IMR-90 (cell line): Measurements from ENCODE around the gene IZUMO2. TPM values are rescaled to one million over a fixed set of nuclear protein-coding genes. Genes with fewer than 3 reads are reported as not detected.
A peak's percentile ranks its signal among the peaks of the same experiment; 100 is the strongest.

Experiments
- ATAC-seq: fragments of 200-7000 bp; cut with Tn5 transposase; 2 replicates; pipeline ENCODE4 v1.9.1; 2020; ENCODE audit warnings: low read depth, mild to moderate bottlenecking, moderate library complexity
- BruUV-seq: library from RNA; stranded (reverse); fragments of 400-500 nt; replicated peaks from 2 replicates; lab custom pipeline; 2021; lab: Mats Ljungman, UMichigan
- CTCF ChIA-PET: fragments of 300-600 bp; formaldehyde crosslinking; extraction: SDS; loops from one replicate; lab custom pipeline; 2021; ENCODE audit warnings: antibody characterized with exemption; lab: Yijun Ruan, JAX
- POLR2A ChIA-PET: fragments of 300-600 bp; sonication (Branson Sonifier 250); formaldehyde crosslinking; loops from one replicate; lab custom pipeline; 2022; ENCODE audit warnings: antibody characterized with exemption; ENCODE audit not compliant: unreplicated experiment; lab: Charles Lee
- DNase-seq: peaks from one replicate; pipeline ENCODE4 v3.0.0; 2013
- H2AFZ ChIP-seq: replicated peaks from 2 replicates; pipeline ENCODE3; 2013; ENCODE audit warnings: low read length, mild to moderate bottlenecking; ENCODE audit not compliant: poor library complexity
- H2AK5ac ChIP-seq: 2 replicates; pipeline ENCODE4 v1.6.1; 2013; ENCODE audit warnings: low read depth, low read length, inconsistent platforms
- H2AK9ac ChIP-seq: replicated peaks from 2 replicates; pipeline ENCODE3; 2013; ENCODE audit warnings: mild to moderate bottlenecking, low read depth, low read length, moderate library complexity; ENCODE audit not compliant: poor library complexity
- H2BK120ac ChIP-seq: 2 replicates; pipeline ENCODE4 v1.6.1; 2013; ENCODE audit warnings: low read depth, low read length, inconsistent platforms
- H2BK15ac ChIP-seq: 3 replicates; pipeline ENCODE4 v1.6.1; 2013; ENCODE audit warnings: low read depth, low read length, inconsistent platforms
- H2BK20ac ChIP-seq: 2 replicates; pipeline ENCODE4 v1.6.1; 2013; ENCODE audit warnings: low read depth, mild to moderate bottlenecking, inconsistent platforms, low read length, moderate library complexity
- H2BK5ac ChIP-seq: 2 replicates; pipeline ENCODE4 v1.6.1; 2013; ENCODE audit warnings: mild to moderate bottlenecking, low read depth, low read length, inconsistent platforms; ENCODE audit not compliant: poor library complexity, severe bottlenecking
- H3K14ac ChIP-seq: replicated peaks from 2 replicates; pipeline ENCODE4 v1.6.1; 2013; ENCODE audit warnings: low read depth, low read length, inconsistent platforms
- H3K18ac ChIP-seq: 2 replicates; pipeline ENCODE4 v1.6.1; 2013; ENCODE audit warnings: low read depth, low read length, control low read depth
- H3K23ac ChIP-seq: 2 replicates; pipeline ENCODE4 v1.6.1; 2013; ENCODE audit warnings: low read depth, low read length, inconsistent platforms
- H3K27ac ChIP-seq: 2 replicates; pipeline ENCODE4 v1.5.1; 2013; ENCODE audit warnings: mild to moderate bottlenecking, control low read depth, low read length; ENCODE audit not compliant: insufficient read depth
- H3K27me3 ChIP-seq: 2 replicates; pipeline ENCODE4 v1.6.1; 2013; ENCODE audit warnings: low read length; ENCODE audit not compliant: control insufficient read depth, insufficient read depth
- H3K36me3 ChIP-seq: 2 replicates; pipeline ENCODE4 v1.6.1; 2013; ENCODE audit warnings: low read length, mixed read lengths; ENCODE audit not compliant: control insufficient read depth, insufficient read depth
- H3K4ac ChIP-seq: 2 replicates; pipeline ENCODE4 v1.6.1; 2013; ENCODE audit warnings: low read depth, low read length, inconsistent platforms
- H3K4me1 ChIP-seq: 2 replicates; pipeline ENCODE4 v1.6.1; 2013; ENCODE audit warnings: low read length, mixed read lengths; ENCODE audit not compliant: control insufficient read depth, insufficient read depth
- H3K4me2 ChIP-seq: 2 replicates; pipeline ENCODE4 v1.6.1; 2013; ENCODE audit warnings: low read depth, mild to moderate bottlenecking, control low read depth, low read length, moderate library complexity
- H3K4me3 ChIP-seq: 2 replicates; pipeline ENCODE4 v1.5.1; 2013; ENCODE audit warnings: low read depth, mild to moderate bottlenecking, control low read depth, low read length, moderate library complexity; ENCODE audit not compliant: insufficient read depth
- H3K56ac ChIP-seq: 2 replicates; pipeline ENCODE4 v1.6.1; 2013; ENCODE audit warnings: low read length, inconsistent platforms; ENCODE audit not compliant: insufficient read depth; ENCODE audit errors: extremely low read depth
- H3K79me1 ChIP-seq, 2 experiments: 2 replicates each; pipeline ENCODE4 v1.6.1; 2013; ENCODE audit warnings: low read length in 2 of 2, inconsistent platforms in 1 of 2, low read depth in 1 of 2
- H3K9ac ChIP-seq: 2 replicates; pipeline ENCODE4 v1.6.1; 2013; ENCODE audit warnings: low read depth, low read length, control low read depth
- H3K9me1 ChIP-seq: 2 replicates; pipeline ENCODE4 v1.6.1; 2013; ENCODE audit warnings: low read length, inconsistent platforms; ENCODE audit not compliant: insufficient read depth
- H3K9me3 ChIP-seq: 2 replicates; pipeline ENCODE4 v1.6.1; 2013; ENCODE audit warnings: low read length; ENCODE audit not compliant: control insufficient read depth, insufficient read depth
- H4K20me1 ChIP-seq: 2 replicates; pipeline ENCODE4 v1.6.1; 2013; ENCODE audit warnings: low read length, inconsistent platforms; ENCODE audit not compliant: insufficient read depth
- H4K5ac ChIP-seq: 2 replicates; pipeline ENCODE4 v1.6.1; 2013; ENCODE audit warnings: mild to moderate bottlenecking, low read depth, low read length, control low read depth
- H4K8ac ChIP-seq, 2 experiments: 2 replicates each; pipeline ENCODE4 v1.6.1; 2013; ENCODE audit warnings: low read depth in 2 of 2, low read length in 2 of 2, control low read depth in 1 of 2, inconsistent platforms in 1 of 2
- H4K91ac ChIP-seq: 2 replicates; pipeline ENCODE4 v1.6.1; 2013; ENCODE audit warnings: low read depth, low read length, inconsistent platforms; ENCODE audit not compliant: insufficient read depth
- CEBPB ChIP-seq: IDR thresholded peaks from 2 replicates; pipeline ENCODE4 v1.6.1; 2012; ENCODE audit warnings: low read depth, low read length, improper control_type of control experiment
- CTCF ChIP-seq: conservative IDR thresholded peaks from 2 replicates; pipeline ENCODE4 v1.5.1; 2012; ENCODE audit warnings: mild to moderate bottlenecking, low read depth, low read length, improper control_type of control experiment
- SMC3 ChIP-seq: fragments of 150-350 bp; IDR thresholded peaks from 2 replicates; pipeline ENCODE4 v1.6.1; 2016; ENCODE audit warnings: low read depth, mild to moderate bottlenecking, antibody characterized with exemption, low read length, moderate library complexity
- WGBS, 2 experiments: methylation state at CpG; one replicate each; pipeline versions ENCODE4 v1.1.5 to v1.1.7; 2013; ENCODE audit warnings: missing lambda C conversion rate in 2 of 2; ENCODE audit not compliant: insufficient read length in 1 of 2; ENCODE audit errors: extremely low coverage in 2 of 2; 5-methylcytosine and 5-hydroxymethylcytosine counted together
- dilution Hi-C: fragments of 300-500 bp; cut with HindIII; formaldehyde crosslinking; loops from one replicate; pipeline ENCODE4 v1.14.3; 2018; ENCODE audit warnings: low sequenced_read_pairs; ENCODE audit not compliant: unreplicated experiment
- in situ Hi-C: fragments of 300-500 bp; cut with MboI; formaldehyde crosslinking; loops from 3 replicates; pipeline ENCODE4 v1.14.3; 2019; ENCODE audit warnings: low sequenced_read_pairs, inconsistent platforms, mixed read lengths
- intact Hi-C: fragments of 100-400 bp; cut with micrococcal nuclease; formaldehyde crosslinking; loops from 2 replicates; pipeline ENCODE4 v1.10.0; 2022
- polyA plus RNA-seq, 3 experiments: library from polyadenylated mRNA; depleted of rRNA; stranded (reverse); fragments of >200 nt; gene quantifications; 2 replicates each; pipeline ENCODE4 v1.2.3, GENCODE V29; 2012; ENCODE audit warnings: low replicate concordance in 1 of 3
- total RNA-seq: library from RNA; depleted of rRNA; stranded (reverse); fragments of >200 nt; gene quantifications from 2 replicates; pipeline ENCODE4 v1.2.3, GENCODE V29; 2012

The IZUMO2 gene
- total and polyA plus RNA-seq, 2 of the 4 experiments (the other 2 are of a cell fraction), result not detected

- Histone ChIP-seq H3K4me1 (no peaks in the 10 kb centered on the region), H3K23ac (no peak overlapping the region), H3K4me2 (no peak overlapping the region), H3K9me1 (no peaks in the 10 kb centered on the region), H2BK5ac (no peak overlapping the region), H3K9ac (no peak overlapping the region), H3K9me3 (peaks cover 7% of the 10 kb centered on the region), H4K5ac (no peak overlapping the region), H2BK20ac (no peak overlapping the region), H3K27ac (no peak overlapping the region), H2AFZ (no peak overlapping the region), H2AK5ac (no peak overlapping the region), H3K56ac (no peak overlapping the region), H4K91ac (no peak overlapping the region), H3K36me3 (no peaks in the 10 kb centered on the region), H2BK120ac (no peak overlapping the region), H2AK9ac (no peak overlapping the region), H4K8ac (no peak overlapping the region), H3K14ac (no peak overlapping the region), H3K4ac (no peak overlapping the region), H3K27me3 (no peaks in the 10 kb centered on the region), H4K20me1 (no peaks in the 10 kb centered on the region), H3K4me3 (no peak overlapping the region), H3K79me1 (no peaks in the 10 kb centered on the region), H3K18ac (no peak overlapping the region), H2BK15ac (no peak overlapping the region)
- no CpG with 5 or more reads among the region's 5 CpGs for WGBS, 2 experiments
- DNase-seq (no peak), ATAC-seq (no peak)
- TF ChIP-seq CEBPB (peak; percentile 51), SMC3 (no peak), CTCF (no peak)
- BruUV-seq, result no TSS peak
- CTCF ChIA-PET, result no interaction called here
- in situ Hi-C loops, result no loop called here
- dilution Hi-C loops, result no loop called here
- POLR2A ChIA-PET, result no interaction called here
- intact Hi-C loops, result no loop called here
Measured at GRCh38 chr19:50181121-50181520, 18.0 kb upstream of the IZUMO2 start.
